ENCODE data around the gene RAPGEF2.

RAPGEF2 gene

GRCh38 chr4:159191989-159192388 lies 89.1 kb downstream of the RAPGEF2 start:
- no peak for DNase-seq (ENCODE audit: low read depth in 2 of 3, low spot score in 2 of 3)

DNA sequence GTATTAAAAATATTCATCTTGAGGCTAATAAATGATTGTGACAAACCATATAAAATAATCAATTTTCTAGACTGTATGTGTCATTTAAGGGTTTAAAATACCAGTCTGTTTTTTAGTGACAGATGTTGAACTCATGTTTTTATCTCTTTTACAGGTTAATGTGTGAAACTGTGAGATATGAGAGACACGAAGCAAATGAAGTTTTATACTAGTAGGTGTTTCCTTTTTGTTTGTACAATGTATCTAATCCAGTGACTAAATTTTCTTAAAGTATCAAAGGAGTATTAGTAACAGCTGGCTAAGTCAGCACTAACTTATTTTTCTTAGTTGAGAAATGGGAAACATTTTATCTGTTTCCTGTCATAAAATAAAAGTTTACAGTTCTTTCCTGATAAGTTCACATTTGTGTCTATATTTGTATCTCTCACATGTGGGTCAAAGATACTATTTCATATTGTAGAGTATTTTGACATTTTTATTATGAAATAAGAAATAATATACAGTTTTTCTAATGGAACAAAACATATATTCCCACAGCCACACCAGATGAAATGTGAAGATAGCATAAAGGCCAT lies 90.3 kb downstream of the RAPGEF2 start:
- no peak for DNase-seq (ENCODE audit: low read depth in 2 of 3, low spot score in 2 of 3)

- DNase-seq (ENCODE audit: low read depth in 2 of 3, low spot score in 2 of 3) = no peak
These were observed 92.5 kb downstream of the RAPGEF2 start for GRCh38 chr4:159195361-159195769.

DNA sequence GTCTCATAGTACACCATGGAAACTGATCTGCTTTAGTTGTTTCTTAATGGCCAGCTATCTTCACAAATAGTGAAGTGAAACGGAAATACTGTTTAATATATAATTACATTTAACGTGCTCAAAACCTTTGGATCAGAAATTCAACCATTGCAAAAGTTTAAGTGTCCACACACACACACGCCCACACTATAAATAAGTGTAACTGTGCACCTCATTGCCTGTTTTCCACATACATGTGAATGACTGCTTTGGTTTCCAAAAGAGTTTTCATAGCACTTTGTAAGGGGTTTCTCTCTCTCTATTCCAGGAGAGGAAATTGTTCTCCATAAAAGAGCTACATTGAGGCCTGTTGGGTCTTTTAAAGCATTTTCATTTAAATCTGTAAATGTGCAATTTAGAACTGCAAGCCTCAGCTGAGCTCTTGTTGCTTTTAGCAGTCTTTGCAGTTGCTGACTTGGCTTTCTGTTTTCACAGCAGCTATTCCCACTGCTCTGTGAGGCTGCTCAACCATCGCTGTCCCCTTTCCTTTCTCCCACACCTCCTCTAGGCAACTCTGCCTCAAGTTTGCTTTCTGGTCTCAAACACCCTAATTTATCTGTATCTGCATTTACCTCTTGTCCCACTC lies 94.5 kb downstream of the RAPGEF2 start:
- no peak for DNase-seq (ENCODE audit: low read depth in 2 of 3, low spot score in 2 of 3)

DNA sequence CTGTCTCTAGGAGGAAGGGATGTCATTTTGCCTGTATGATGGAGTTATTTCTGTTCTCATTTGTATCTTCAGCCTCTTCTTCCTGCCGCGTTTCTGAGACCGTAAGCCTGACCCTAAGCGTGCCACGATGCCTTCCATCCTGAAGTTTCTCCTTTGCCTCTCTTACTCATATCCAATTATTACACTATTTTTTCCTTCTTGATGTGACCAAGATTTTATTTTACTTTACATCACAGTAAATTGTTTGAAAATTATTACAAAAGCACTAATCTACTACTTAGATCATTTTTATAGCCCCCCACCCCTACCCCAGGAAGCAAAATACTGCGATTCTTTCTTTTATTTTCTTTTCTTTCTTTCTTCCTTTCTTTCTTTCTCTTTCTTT lies 95.0 kb downstream of the RAPGEF2 start:
- no peak for DNase-seq (ENCODE audit: low read depth in 2 of 3, low spot score in 2 of 3)

- no peak for DNase-seq (ENCODE audit: low read depth in 2 of 3, low spot score in 2 of 3)
These were observed 96.9 kb downstream of the RAPGEF2 start for GRCh38 chr4:159199826-159200225.

- DNase-seq (ENCODE audit: low read depth in 2 of 3, low spot score in 2 of 3) = no peak
These were observed 98.3 kb downstream of the RAPGEF2 start for GRCh38 chr4:159201168-159201567.

DNA sequence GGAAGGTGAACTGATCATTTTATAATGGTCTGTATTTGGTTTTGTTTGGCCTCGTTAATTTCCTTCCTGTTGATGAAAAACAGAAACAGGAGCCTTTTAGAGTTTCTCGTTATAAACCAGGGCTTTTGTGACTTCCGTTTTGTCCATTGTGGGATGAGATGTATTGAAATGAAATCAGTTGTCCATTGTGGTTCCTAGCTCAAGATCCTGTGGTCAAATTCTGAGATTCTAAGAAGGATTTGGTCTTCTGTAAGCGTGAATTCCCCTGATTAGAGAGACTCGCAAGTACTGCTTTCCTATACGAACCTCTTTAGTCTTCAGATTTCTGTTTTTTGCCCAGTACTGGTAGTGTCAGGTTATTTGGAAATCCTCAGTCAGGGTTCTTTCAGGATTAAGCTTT lies 101.7 kb downstream of the RAPGEF2 start:
- DNase-seq (ENCODE audit: low read depth in 2 of 3, low spot score in 2 of 3) = no peak

GRCh38 chr4:159205466-159205865 lies 102.6 kb downstream of the RAPGEF2 start:
- DNase-seq (ENCODE audit: low read depth in 2 of 3, low spot score in 2 of 3) = no peak

DNA sequence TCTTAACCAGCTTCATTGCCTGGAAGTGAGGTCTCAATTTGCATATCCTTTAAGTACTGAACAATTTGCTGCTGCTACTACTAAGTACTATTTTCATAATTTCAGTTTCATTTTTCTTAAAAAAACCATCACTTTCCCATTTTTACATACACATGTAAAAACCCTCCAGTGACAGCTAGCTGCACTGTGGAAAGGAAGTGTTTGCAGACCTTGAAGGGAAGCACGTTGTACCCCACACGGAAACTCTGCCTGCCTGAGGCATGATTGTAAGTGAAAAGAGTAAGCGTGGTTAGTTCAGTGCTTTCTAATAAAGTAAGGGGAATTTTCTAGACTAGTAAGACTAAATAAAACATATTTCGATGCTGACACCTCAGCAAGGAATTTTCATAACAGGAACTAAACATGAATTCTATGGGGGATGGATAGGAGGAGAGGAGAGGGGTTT lies 103.6 kb downstream of the RAPGEF2 start:
- no peak for DNase-seq (ENCODE audit: low read depth in 2 of 3, low spot score in 2 of 3)

DNA sequence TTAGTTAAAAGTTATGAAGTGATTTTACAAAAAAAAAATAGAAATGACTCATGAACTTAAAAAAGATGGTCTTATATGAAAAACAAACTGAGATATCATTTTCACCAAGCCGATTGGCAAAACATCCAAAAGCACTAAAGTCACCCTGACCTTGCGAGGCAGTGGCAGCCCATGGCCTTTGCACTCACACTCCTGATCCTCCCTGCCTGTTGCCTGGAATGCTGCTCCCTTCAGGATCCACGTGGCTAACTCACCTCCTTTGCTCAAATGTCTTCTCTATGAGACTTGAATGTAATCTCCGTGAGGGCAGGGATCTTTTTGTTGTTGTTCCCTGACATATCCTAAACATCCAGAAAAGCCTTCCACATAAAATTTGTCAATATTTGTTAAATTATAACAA lies 106.4 kb downstream of the RAPGEF2 start:
- no peak for DNase-seq (ENCODE audit: low read depth in 2 of 3, low spot score in 2 of 3)

DNA sequence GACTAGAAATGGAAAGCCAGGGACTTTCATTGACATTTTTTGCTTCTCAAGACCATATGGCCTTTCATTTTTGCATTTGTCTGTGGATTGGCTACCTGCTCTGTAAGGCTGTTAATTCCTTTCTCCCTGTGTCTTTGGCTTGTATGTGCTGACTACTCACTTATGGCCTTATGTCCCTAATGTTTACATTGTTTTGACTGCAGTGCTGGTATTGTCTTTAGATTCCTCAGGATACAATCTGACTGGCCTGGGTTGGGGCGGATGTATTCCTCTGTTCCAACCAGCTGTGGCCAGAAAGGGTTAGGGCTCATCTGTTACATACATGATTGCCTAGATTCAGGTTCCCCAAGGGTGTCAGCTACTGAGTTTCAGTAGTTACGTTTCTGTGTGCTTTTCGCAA lies 108.1 kb downstream of the RAPGEF2 start:
- no peak for DNase-seq (ENCODE audit: low read depth in 2 of 3, low spot score in 2 of 3)

GRCh38 chr4:159212675-159213293 lies 109.9 kb downstream of the RAPGEF2 start:
- DNase-seq (ENCODE audit: low read depth in 2 of 3, low spot score in 2 of 3) = no peak

GRCh38 chr4:159216834-159217233 lies 114.0 kb downstream of the RAPGEF2 start:
- no peak for DNase-seq (ENCODE audit: low read depth in 2 of 3, low spot score in 2 of 3)

- DNase-seq (ENCODE audit: low read depth in 2 of 3, low spot score in 2 of 3) = no peak
These were observed 117.0 kb downstream of the RAPGEF2 start for GRCh38 chr4:159219862-159220261.

GRCh38 chr4:159220353-159220752 lies 117.5 kb downstream of the RAPGEF2 start:
- no peak for DNase-seq (ENCODE audit: low read depth in 2 of 3, low spot score in 2 of 3)

- DNase-seq (ENCODE audit: low read depth in 2 of 3, low spot score in 2 of 3) = no peak
These were observed 118.4 kb downstream of the RAPGEF2 start for GRCh38 chr4:159221280-159221679.

DNA sequence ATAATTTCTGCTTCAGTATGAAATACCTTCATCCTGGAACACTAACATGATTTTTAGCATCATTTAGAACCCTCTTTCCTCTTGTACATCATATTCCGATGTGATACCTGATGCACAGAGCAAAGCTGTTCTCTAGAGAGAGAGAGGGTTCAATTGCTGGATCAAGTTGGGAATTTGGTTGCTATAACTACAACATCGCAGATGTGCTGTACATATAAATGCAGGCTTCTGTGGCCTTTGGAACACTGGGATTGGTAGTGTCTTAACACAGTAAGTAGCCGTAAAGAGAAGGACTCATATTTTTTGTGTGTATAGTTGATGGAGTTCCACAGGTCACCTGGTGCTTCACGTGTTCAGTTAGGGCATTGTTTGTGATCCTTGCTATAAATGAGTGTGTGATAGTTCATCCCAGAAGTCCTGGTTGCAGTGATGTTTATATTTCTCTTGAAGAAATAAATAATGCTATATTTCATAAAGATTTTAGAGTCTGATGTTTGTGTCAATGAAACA lies 119.2 kb downstream of the RAPGEF2 start:
- no peak for DNase-seq (ENCODE audit: low read depth in 2 of 3, low spot score in 2 of 3)

GRCh38 chr4:159224408-159224807 lies 121.5 kb downstream of the RAPGEF2 start:
- no peak for DNase-seq (ENCODE audit: low read depth in 2 of 3, low spot score in 2 of 3)

DNA sequence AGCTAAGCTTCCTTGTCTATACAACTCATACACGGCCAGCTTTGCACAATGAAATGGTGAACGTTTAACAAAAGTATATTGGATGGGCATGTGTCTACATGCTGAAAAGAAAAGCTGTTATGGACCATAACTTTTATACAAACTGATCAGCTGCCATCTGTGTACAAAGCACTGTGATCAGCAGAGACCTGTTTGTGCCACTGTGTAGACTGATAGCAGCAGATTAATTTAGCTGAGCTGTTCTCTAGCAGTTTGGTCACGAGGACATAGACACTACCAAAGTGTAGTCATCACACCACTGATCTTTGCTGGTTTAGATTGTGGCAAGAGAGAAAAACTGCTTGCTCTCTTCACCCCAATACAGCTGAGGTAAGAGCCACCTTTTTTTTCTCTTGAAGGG lies 124.5 kb downstream of the RAPGEF2 start:
- DNase-seq (ENCODE audit: low read depth in 2 of 3, low spot score in 2 of 3) = no peak

GRCh38 chr4:159227984-159228383 lies 125.1 kb downstream of the RAPGEF2 start:
- no peak for DNase-seq (ENCODE audit: low read depth in 2 of 3, low spot score in 2 of 3)

GRCh38 chr4:159229164-159229563 lies 126.3 kb downstream of the RAPGEF2 start:
- no peak for DNase-seq (ENCODE audit: low read depth in 2 of 3, low spot score in 2 of 3)
